NB4 (cell line): ENCODE measurements around the gene NRXN3.

Experiments
- CTCF ChIP-seq: IDR thresholded peaks from one replicate; pipeline ENCODE4 v1.5.1; 2012; ENCODE audit warnings: low read depth, low read length
- POLR2A ChIP-seq: IDR thresholded peaks from 2 replicates; pipeline ENCODE4 v1.6.1; 2011; ENCODE audit warnings: mild to moderate bottlenecking; ENCODE audit not compliant: insufficient read length; ENCODE audit errors: extremely low read depth
- TF ChIP-seq, protein P1 (sequence below): IDR thresholded peaks from 2 replicates; pipeline ENCODE4 v1.6.1; 2011; ENCODE audit warnings: low read depth, low read length

DNA sequence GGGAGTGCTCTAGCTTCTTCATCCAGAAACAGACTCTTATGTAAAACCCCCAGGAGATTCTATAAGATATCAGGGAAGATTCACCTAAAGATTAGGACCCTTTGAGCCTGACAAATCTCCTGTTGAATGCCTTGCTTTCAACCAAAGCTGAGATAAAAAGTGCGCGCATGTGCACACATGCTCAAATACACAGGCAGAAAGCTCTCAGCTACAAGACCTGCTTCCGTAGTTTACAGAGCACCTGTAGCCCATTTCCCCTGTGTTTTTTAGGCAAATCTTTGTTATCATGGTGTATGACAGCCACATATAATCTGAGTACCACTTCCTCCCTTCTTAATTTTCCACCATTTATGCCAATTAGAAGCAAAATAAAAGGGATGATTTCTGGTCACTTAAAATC, 866.9 kb downstream of the NRXN3 start:
- TF ChIP-seq CTCF (no peak), POLR2A (no peak)
- TF ChIP-seq, protein P1, sequence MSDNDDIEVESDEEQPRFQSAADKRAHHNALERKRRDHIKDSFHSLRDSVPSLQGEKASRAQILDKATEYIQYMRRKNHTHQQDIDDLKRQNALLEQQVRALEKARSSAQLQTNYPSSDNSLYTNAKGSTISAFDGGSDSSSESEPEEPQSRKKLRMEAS, result no peak
